Smooth muscle cell (in vitro differentiated cells): ENCODE data around the gene PNLIPRP1. TPM values are rescaled to one million over a fixed set of nuclear protein-coding genes. Genes with fewer than 3 reads are reported as not detected.

Source experiments
- DNase-seq: peaks from one replicate; lab custom pipeline; 2025; ENCODE audit not compliant: unreplicated experiment; lab: John Stamatoyannopoulos, UW
- H2AFZ ChIP-seq: fragments of 200-600 bp; sonication (generic); 2 replicates; pipeline ENCODE4 v1.6.0; 2016; ENCODE audit warnings: antibody characterized with exemption, low read depth, mild to moderate bottlenecking
- H3F3A ChIP-seq: fragments of 200-600 bp; sonication (generic); 2 replicates; pipeline ENCODE4 v1.6.0; 2017; ENCODE audit warnings: antibody characterized with exemption, low read depth
- H3K27ac ChIP-seq: fragments of 200-600 bp; sonication (generic); 2 replicates; pipeline ENCODE4 v1.5.1; 2016; ENCODE audit warnings: low read depth, mild to moderate bottlenecking
- H3K27me3 ChIP-seq: fragments of 200-600 bp; sonication (generic); 2 replicates; pipeline ENCODE4 v1.6.1; 2016; ENCODE audit warnings: low read depth, mild to moderate bottlenecking
- H3K36me3 ChIP-seq: fragments of 200-600 bp; sonication (generic); 2 replicates; pipeline ENCODE4 v1.5.1; 2016; ENCODE audit warnings: low read depth
- H3K4me1 ChIP-seq: fragments of 200-600 bp; sonication (generic); 2 replicates; pipeline ENCODE4 v1.5.1; 2016; ENCODE audit warnings: low read depth
- H3K4me2 ChIP-seq: fragments of 200-600 bp; sonication (generic); 2 replicates; pipeline ENCODE4 v1.6.0; 2016; ENCODE audit warnings: mild to moderate bottlenecking
- H3K4me3 ChIP-seq: fragments of 200-600 bp; sonication (generic); 2 replicates; pipeline ENCODE4 v1.5.1; 2016; ENCODE audit warnings: mild to moderate bottlenecking
- H3K79me2 ChIP-seq: fragments of 200-600 bp; sonication (generic); 2 replicates; pipeline ENCODE4 v1.6.0; 2016; ENCODE audit warnings: low read depth, mild to moderate bottlenecking
- H3K9ac ChIP-seq: fragments of 200-600 bp; sonication (generic); 2 replicates; pipeline ENCODE4 v1.6.0; 2016; ENCODE audit warnings: low read depth
- H3K9me3 ChIP-seq: fragments of 200-600 bp; sonication (generic); replicated peaks from 2 replicates; pipeline ENCODE4 v1.5.1; 2016; ENCODE audit warnings: low read depth
- H4K20me1 ChIP-seq: fragments of 200-600 bp; sonication (generic); 2 replicates; pipeline ENCODE4 v1.6.0; 2016; ENCODE audit warnings: low read depth
- CTCF ChIP-seq: fragments of 200-600 bp; sonication (generic); IDR thresholded peaks from 2 replicates; pipeline ENCODE4 v1.5.1; 2017; ENCODE audit warnings: borderline replicate concordance, mild to moderate bottlenecking, antibody characterized with exemption; ENCODE audit not compliant: insufficient read depth, poor library complexity, severe bottlenecking
- WGBS: methylation state at CpG from one replicate; pipeline ENCODE4 v1.1.7; 2016; ENCODE audit warnings: low lambda C conversion rate; 5-methylcytosine and 5-hydroxymethylcytosine counted together
- polyA plus RNA-seq: library from polyadenylated mRNA; unstranded; fragments of >200 nt; fragmentation: Nextera tagmentation; extraction: Ambion mirVana; gene quantifications from 2 replicates; pipeline ENCODE4 v1.2.1, GENCODE V29; 2016
- total RNA-seq: library from RNA; depleted of rRNA; stranded (reverse); fragments of >200 nt; gene quantifications from 2 replicates; pipeline ENCODE4 v1.2.3, GENCODE V29; 2014

Gene PNLIPRP1
- total and polyA plus RNA-seq, 2 experiments from 2014 or later, result not detected

DNA sequence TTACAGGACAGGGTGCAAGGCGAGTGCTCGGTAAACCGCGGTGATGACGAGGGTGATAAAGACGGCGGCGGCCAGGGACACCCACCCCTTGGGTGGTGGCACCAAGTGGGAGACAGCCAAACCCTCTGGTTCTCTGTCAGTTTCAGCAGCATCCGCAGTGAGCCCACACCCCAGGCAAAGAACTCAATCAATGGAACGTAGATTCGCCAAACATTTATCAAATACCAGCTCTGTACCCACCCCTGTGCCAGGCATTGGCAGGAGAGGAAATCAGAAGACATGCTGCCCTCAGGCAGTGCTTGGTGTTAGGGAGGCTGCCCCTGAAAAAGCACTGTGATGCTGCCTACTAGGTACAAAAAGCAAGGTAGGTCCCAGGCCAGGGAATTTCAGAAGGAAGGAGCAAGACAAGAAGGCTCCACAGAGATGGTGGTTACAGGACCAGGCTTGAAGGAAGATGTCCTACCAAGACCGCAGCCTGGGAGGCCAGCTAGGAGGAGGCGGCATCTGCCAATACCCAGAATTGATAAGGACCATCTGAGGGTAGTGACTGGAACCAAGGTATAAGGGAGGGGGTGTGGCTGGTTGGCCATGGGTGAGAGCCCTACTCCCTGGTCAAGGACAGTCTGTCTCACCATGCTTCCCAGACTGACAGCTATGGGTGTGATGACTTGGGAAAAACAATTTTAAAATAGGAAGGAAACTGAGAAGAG is 19.8 kb downstream of the PNLIPRP1 start:
- Histone ChIP-seq H3K9me3 (no peaks in the 10 kb centered on the region), H3K4me3 (no peak overlapping the region)
- 96% methylated on average over 13 of the region's 13 CpGs for WGBS

DNA sequence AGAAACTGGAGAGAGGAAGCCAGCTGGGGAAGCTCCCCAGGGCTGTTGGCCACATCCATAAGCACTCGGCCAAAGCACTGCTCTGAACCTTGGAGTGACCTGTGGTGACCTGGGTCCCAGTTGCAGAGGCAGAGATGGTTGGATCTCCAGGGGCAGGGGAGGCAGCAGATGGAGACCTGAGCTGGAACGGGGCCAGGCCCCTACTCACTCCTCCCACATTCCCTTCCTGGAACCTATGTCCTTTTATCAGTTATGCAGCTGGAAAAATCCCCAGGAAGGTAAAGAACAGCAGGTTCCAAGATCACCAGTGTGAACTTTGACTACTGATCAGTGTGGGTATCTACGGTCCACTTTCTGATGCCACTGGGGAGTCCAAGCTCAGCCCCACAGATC is 20.4 kb downstream of the PNLIPRP1 start:
- Histone ChIP-seq H3F3A (no peaks in the 10 kb centered on the region), H3K4me2 (no peak overlapping the region), H2AFZ (no peak overlapping the region), H3K27me3 (peaks cover 15% of the 10 kb centered on the region), H3K27ac (no peak overlapping the region), H4K20me1 (no peaks in the 10 kb centered on the region), H3K9ac (no peak overlapping the region), H3K79me2 (no peaks in the 10 kb centered on the region), H3K4me1 (no peaks in the 10 kb centered on the region), H3K9me3 (no peaks in the 10 kb centered on the region), H3K4me3 (no peak overlapping the region), H3K36me3 (no peaks in the 10 kb centered on the region)
- 92% methylated on average over 3 of the region's 3 CpGs for WGBS
- no peak for DNase-seq
- no peak for TF ChIP-seq CTCF

More for the DNA sequence above, 19.8 kb downstream of the PNLIPRP1 start:
- Histone ChIP-seq H3F3A (no peaks in the 10 kb centered on the region), H3K27ac (no peak overlapping the region), H3K4me2 (no peak overlapping the region), H4K20me1 (no peaks in the 10 kb centered on the region), H2AFZ (no peak overlapping the region), H3K79me2 (no peaks in the 10 kb centered on the region), H3K9ac (no peak overlapping the region), H3K4me1 (no peaks in the 10 kb centered on the region), H3K36me3 (no peaks in the 10 kb centered on the region), H3K27me3 (peaks cover 15% of the 10 kb centered on the region)
- DNase-seq, result no peak
- TF ChIP-seq CTCF, result no peak

- TF ChIP-seq CTCF, result no peak
- Histone ChIP-seq H3K27ac (no peak overlapping the region), H3K4me2 (no peak overlapping the region), H3K9me3 (no peaks in the 10 kb centered on the region), H3K79me2 (no peaks in the 10 kb centered on the region), H3K4me1 (no peaks in the 10 kb centered on the region), H3K9ac (no peak overlapping the region), H3K36me3 (no peaks in the 10 kb centered on the region), H4K20me1 (no peaks in the 10 kb centered on the region), H3K4me3 (no peak overlapping the region), H2AFZ (no peak overlapping the region), H3K27me3 (peaks cover 18% of the 10 kb centered on the region), H3F3A (no peaks in the 10 kb centered on the region)
- 89% methylated on average over 8 of the region's 8 CpGs for WGBS
- DNase-seq, result no peak
These were observed 21.5 kb downstream of the PNLIPRP1 start for GRCh38 chr10:116612107-116612769.
